Endothelial cell of umbilical vein (primary cell): ENCODE results near the gene ARHGAP18.

Experiments used
- EZH2 ChIP-seq: IDR thresholded peaks from 2 replicates; pipeline ENCODE4 v1.6.1; 2012; ENCODE audit warnings: borderline replicate concordance, low read depth, mild to moderate bottlenecking, moderate library complexity, low read length, inconsistent platforms; ENCODE audit not compliant: severe bottlenecking
- GATA2 ChIP-seq: IDR thresholded peaks from 2 replicates; pipeline ENCODE4 v1.7.0; 2011; ENCODE audit warnings: low read depth, mild to moderate bottlenecking, moderate library complexity, mixed read lengths, low read length; ENCODE audit not compliant: insufficient read length, insufficient read depth
- JUN ChIP-seq: IDR thresholded peaks from 2 replicates; pipeline ENCODE4 v1.6.1; 2011; ENCODE audit warnings: borderline replicate concordance, low read depth; ENCODE audit not compliant: insufficient read length, insufficient read depth
- MYC ChIP-seq: IDR thresholded peaks from one replicate; pipeline ENCODE4 v1.6.1; 2011; ENCODE audit warnings: mild to moderate bottlenecking, low read depth, low read length
- POLR2A ChIP-seq: IDR thresholded peaks from 2 replicates; pipeline ENCODE4 v1.6.1; 2012; ENCODE audit warnings: low read depth, mild to moderate bottlenecking, control low read depth, low read length
- POLR2AphosphoS5 ChIP-seq: IDR thresholded peaks from 2 replicates; pipeline ENCODE4 v1.6.1; 2012; ENCODE audit warnings: low read depth, mild to moderate bottlenecking, control low read depth, low read length, moderate library complexity; ENCODE audit not compliant: insufficient read depth
- TF ChIP-seq, protein P1 (sequence below), 2 donors: IDR thresholded peaks; 1 replicate in 1 of 2; 2 replicates in 1 of 2; pipeline ENCODE4 v1.5.1; 2011; ENCODE audit warnings: low read length in 2 of 2, mild to moderate bottlenecking in 2 of 2, moderate library complexity in 2 of 2, control low read depth in 1 of 2, inconsistent platforms in 1 of 2, low read depth in 1 of 2; ENCODE audit not compliant: insufficient read depth in 1 of 2; ENCODE audit errors: extremely low read depth in 1 of 2
- TF ChIP-seq, protein P2 (sequence below): IDR thresholded peaks from 2 replicates; pipeline ENCODE4 v1.6.1; 2011; ENCODE audit not compliant: insufficient read depth, insufficient read length

- TF ChIP-seq, protein P1, sequence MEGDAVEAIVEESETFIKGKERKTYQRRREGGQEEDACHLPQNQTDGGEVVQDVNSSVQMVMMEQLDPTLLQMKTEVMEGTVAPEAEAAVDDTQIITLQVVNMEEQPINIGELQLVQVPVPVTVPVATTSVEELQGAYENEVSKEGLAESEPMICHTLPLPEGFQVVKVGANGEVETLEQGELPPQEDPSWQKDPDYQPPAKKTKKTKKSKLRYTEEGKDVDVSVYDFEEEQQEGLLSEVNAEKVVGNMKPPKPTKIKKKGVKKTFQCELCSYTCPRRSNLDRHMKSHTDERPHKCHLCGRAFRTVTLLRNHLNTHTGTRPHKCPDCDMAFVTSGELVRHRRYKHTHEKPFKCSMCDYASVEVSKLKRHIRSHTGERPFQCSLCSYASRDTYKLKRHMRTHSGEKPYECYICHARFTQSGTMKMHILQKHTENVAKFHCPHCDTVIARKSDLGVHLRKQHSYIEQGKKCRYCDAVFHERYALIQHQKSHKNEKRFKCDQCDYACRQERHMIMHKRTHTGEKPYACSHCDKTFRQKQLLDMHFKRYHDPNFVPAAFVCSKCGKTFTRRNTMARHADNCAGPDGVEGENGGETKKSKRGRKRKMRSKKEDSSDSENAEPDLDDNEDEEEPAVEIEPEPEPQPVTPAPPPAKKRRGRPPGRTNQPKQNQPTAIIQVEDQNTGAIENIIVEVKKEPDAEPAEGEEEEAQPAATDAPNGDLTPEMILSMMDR (IDR thresholded peaks at IDR 0.05; ENCODE audit: extremely low read depth in 1 of 2, insufficient read depth in 1 of 2, low read depth in 1 of 2, low read length in 2 of 2) = no peak
- TF ChIP-seq JUN (no peak), EZH2 (no peak), POLR2A (no peak), MYC (no peak), POLR2AphosphoS5 (no peak), GATA2 (no peak)
- TF ChIP-seq, protein P2, sequence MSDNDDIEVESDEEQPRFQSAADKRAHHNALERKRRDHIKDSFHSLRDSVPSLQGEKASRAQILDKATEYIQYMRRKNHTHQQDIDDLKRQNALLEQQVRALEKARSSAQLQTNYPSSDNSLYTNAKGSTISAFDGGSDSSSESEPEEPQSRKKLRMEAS = no peak
Observed at GRCh38 chr6:129680633-129681032, 29.3 kb downstream of the ARHGAP18 start.
